Stomach (tissue), 9 donors: Measurements from ENCODE around the gene FBXO36. TPM values are rescaled to one million over a fixed set of nuclear protein-coding genes. Genes with fewer than 3 reads are reported as not detected.
A peak's percentile ranks its signal among the peaks of the same experiment; 100 is the strongest.

Source experiments
- DNase-seq, 2 donors: peaks; one replicate each; pipeline versions ENCODE4 v3.0.0 to v3.0.0-alpha.2; 2013 to 2019
- H3K27ac ChIP-seq, 5 donors: fragments of 200-600 bp in 4 of 5; sonication (generic) in 4 of 5; one replicate each; pipeline ENCODE4 v1.5.1; 2013 to 2019; ENCODE audit warnings: mild to moderate bottlenecking in 1 of 5, moderate library complexity in 1 of 5
- H3K27me3 ChIP-seq, 3 donors: fragments of 200-600 bp; sonication (generic); one replicate each; pipeline ENCODE4 v1.5.1; 2017 to 2019; ENCODE audit warnings: mixed run types in 1 of 3
- H3K36me3 ChIP-seq, 4 donors: fragments of 200-600 bp; sonication (generic); 1 replicate in 3 of 4; 2 replicates in 1 of 4; pipeline ENCODE4 v1.5.1; 2016 to 2019
- H3K4me1 ChIP-seq, 4 donors: fragments of 200-600 bp; sonication (generic); one replicate each; pipeline ENCODE4 v1.5.1; 2016 to 2019
- H3K4me3 ChIP-seq, 4 donors: fragments of 200-600 bp; sonication (generic) in 3 of 4; one replicate each; pipeline ENCODE4 v1.5.1; 2016 to 2019; ENCODE audit warnings: mild to moderate bottlenecking in 1 of 4
- H3K9me3 ChIP-seq, 4 donors: fragments of 200-600 bp; sonication (generic); one replicate each; pipeline ENCODE4 v1.5.1; 2016 to 2019
- CTCF ChIP-seq, 7 experiments: fragments of 450-650 bp in 4 of 7; fragments of 200-600 bp in 3 of 7; sonication (generic) in 3 of 7; IDR thresholded peaks; one replicate each; pipeline ENCODE4 v1.5.1; 2016 to 2019; ENCODE audit warnings: antibody characterized with exemption in 7 of 7, control low read depth in 2 of 7, mild to moderate bottlenecking in 1 of 7
- EP300 ChIP-seq: sonication (generic); formaldehyde crosslinking; IDR thresholded peaks from one replicate; pipeline ENCODE4 v1.6.1; 2017; ENCODE audit warnings: antibody characterized with exemption
- POLR2A ChIP-seq, 4 donors: fragments of 450-650 bp; IDR thresholded peaks; one replicate each; pipeline ENCODE4 v1.6.1; 2016; ENCODE audit warnings: antibody characterized with exemption in 4 of 4, control low read depth in 2 of 4, mild to moderate bottlenecking in 1 of 4, moderate library complexity in 1 of 4
- POLR2AphosphoS5 ChIP-seq, 3 donors: sonication (generic); formaldehyde crosslinking; IDR thresholded peaks; one replicate each; pipeline ENCODE4 v1.6.1; 2016; ENCODE audit warnings: antibody characterized with exemption in 3 of 3
- WGBS, 5 donors: extraction: QIAGEN DNeasy Blood & Tissue Kit in 3 of 5; methylation state at CpG; one replicate each; pipeline versions ENCODE4 v1.1.5 to v1.1.7; 2013 to 2018; 5-methylcytosine and 5-hydroxymethylcytosine counted together
- intact Hi-C: fragments of 100-400 bp; cut with DNase I; formaldehyde crosslinking; loops from one replicate; pipeline ENCODE4 v1.15.1; 2023; ENCODE audit warnings: low total_unique reads
- polyA plus RNA-seq, 3 donors: library from polyadenylated mRNA; stranded (reverse); fragments of 200-250 nt; gene quantifications; one replicate each; pipeline ENCODE4 v1.2.3, GENCODE V29; 2013
- total RNA-seq, 5 donors: library from RNA; depleted of rRNA; stranded (reverse); fragments of >200 nt; gene quantifications; one replicate each; pipeline versions ENCODE4 v1.1.0 to v1.2.3, GENCODE V29; 2014 to 2016
- donor health status: healthy with polysubstance abuse.
- donor health status: Bipolar disorder and iron deficiency.
- donor health status: healthy.

The FBXO36 gene
- total and polyA plus RNA-seq, 8 donors, result 0.58 to 12.1 (median 1.2) TPM; not detected in 1

- intact Hi-C loops, result no loop called here
- 82 to 100% (median 96%) methylated on average over 2 of the region's 2 CpGs for WGBS, 5 donors
- no peak overlapping the region for H3K27ac ChIP-seq
These were observed 20.9 kb downstream of the FBXO36 start for GRCh38 chr2:229943171-229943570.

GRCh38 chr2:229943770-229944449 is 21.6 kb downstream of the FBXO36 start:
- Histone ChIP-seq H3K27me3 (no peaks in the 10 kb centered on the region), H3K9me3 (no peaks in the 10 kb centered on the region), H3K4me3 (no peak overlapping the region), H3K4me1 (peaks cover 0 to 6% (median 0%) of the 10 kb centered on the region in 4 donors), H3K36me3 (no peaks in the 10 kb centered on the region), H3K27ac (no peak overlapping the region)
- TF ChIP-seq CTCF (IDR thresholded peaks at IDR 0.05) (no peak), EP300 (no peak)
- intact Hi-C loops, result no loop called here
- DNase-seq, result peak in 1 of 2 donors; percentile 10
- 56 to 81% (median 73%) methylated on average over 5 of the region's 5 CpGs for WGBS, 5 donors

More at GRCh38 chr2:229943171-229943570, 20.9 kb downstream of the FBXO36 start:
- peaks cover 0 to 6% (median 0%) of the 10 kb centered on the region in 4 donors for H3K4me1 ChIP-seq
- TF ChIP-seq EP300 (no peak), CTCF (IDR thresholded peaks at IDR 0.05) (no peak), POLR2AphosphoS5 (IDR thresholded peaks at IDR 0.05) (no peak), POLR2A (IDR thresholded peaks at IDR 0.05) (no peak)
- H3K36me3 ChIP-seq, result no peaks in the 10 kb centered on the region
- no peaks in the 10 kb centered on the region for H3K27me3 ChIP-seq
- no peaks in the 10 kb centered on the region for H3K9me3 ChIP-seq
- DNase-seq, result no peak
- no peak overlapping the region for H3K4me3 ChIP-seq

- no peak for TF ChIP-seq POLR2A (IDR thresholded peaks at IDR 0.05)
- TF ChIP-seq EP300, result no peak
- no peak for TF ChIP-seq POLR2AphosphoS5 (IDR thresholded peaks at IDR 0.05)
- no peak for TF ChIP-seq CTCF (IDR thresholded peaks at IDR 0.05)
- H3K4me1 ChIP-seq, result peaks cover 0 to 6% (median 0%) of the 10 kb centered on the region in 4 donors
- DNase-seq, result no peak
- H3K27me3 ChIP-seq, result no peaks in the 10 kb centered on the region
- H3K4me3 ChIP-seq, result no peak overlapping the region
- no peaks in the 10 kb centered on the region for H3K36me3 ChIP-seq
- intact Hi-C loops, result no loop called here
- no peak overlapping the region for H3K27ac ChIP-seq
- no peaks in the 10 kb centered on the region for H3K9me3 ChIP-seq
- 93 to 99% (median 95%) methylated on average over 8 of the region's 8 CpGs for WGBS, 5 donors
These were observed 23.7 kb downstream of the FBXO36 start for GRCh38 chr2:229945975-229946374.

- no peak overlapping the region for H3K4me3 ChIP-seq
- no peaks in the 10 kb centered on the region for H3K27me3 ChIP-seq
- intact Hi-C loops, result no loop called here
- H3K36me3 ChIP-seq, result no peaks in the 10 kb centered on the region
- DNase-seq, result no peak
- H3K27ac ChIP-seq, result no peak overlapping the region
- peaks cover 0 to 6% (median 0%) of the 10 kb centered on the region in 4 donors for H3K4me1 ChIP-seq
- no peak for TF ChIP-seq POLR2A (IDR thresholded peaks at IDR 0.05)
- TF ChIP-seq POLR2AphosphoS5 (IDR thresholded peaks at IDR 0.05), result no peak
- no peak for TF ChIP-seq CTCF (IDR thresholded peaks at IDR 0.05)
- no peak for TF ChIP-seq EP300
- no peaks in the 10 kb centered on the region for H3K9me3 ChIP-seq
- 77 to 88% (median 82%) methylated on average over 1 of the region's 1 CpG for WGBS, 5 donors
These were observed 25.2 kb downstream of the FBXO36 start for GRCh38 chr2:229947544-229947943.
